SU-DHL-6 (cell line): ENCODE results near the gene EOMES.

Experiments used
- H2AFZ ChIP-seq: fragments of 200-600 bp; sonication (generic); 2 replicates; pipeline ENCODE4 v1.6.1; 2014; ENCODE audit warnings: low read depth, mild to moderate bottlenecking, moderate library complexity, mixed read lengths, antibody characterized with exemption, low read length; ENCODE audit not compliant: severe bottlenecking
- H3F3A ChIP-seq: fragments of 200-600 bp; shearing (Covaris generic); 2 replicates; pipeline ENCODE4 v1.6.0; 2016; ENCODE audit warnings: antibody characterized with exemption, mild to moderate bottlenecking; ENCODE audit not compliant: insufficient read depth
- H3K27ac ChIP-seq: fragments of 200-600 bp; sonication (generic); 2 replicates; pipeline ENCODE4 v1.5.1; 2016; ENCODE audit warnings: low read depth, mild to moderate bottlenecking, low read length, moderate library complexity, mixed read lengths
- H3K27me3 ChIP-seq: fragments of 200-600 bp; sonication (generic), shearing (Covaris generic); 2 replicates; pipeline ENCODE4 v1.6.0; 2014; ENCODE audit warnings: mild to moderate bottlenecking, low read length
- H3K36me3 ChIP-seq: fragments of 200-600 bp; sonication (generic); 2 replicates; pipeline ENCODE4 v1.6.1; 2014; ENCODE audit warnings: mild to moderate bottlenecking, low read length, mixed read lengths
- H3K4me2 ChIP-seq: fragments of 300-600, 200-600 bp; shearing (Covaris generic), sonication (generic); 2 replicates; pipeline ENCODE4 v1.6.0; 2014; ENCODE audit warnings: low read length, low read depth, mild to moderate bottlenecking; ENCODE audit not compliant: poor library complexity, severe bottlenecking
- H3K4me3 ChIP-seq: fragments of 200-600 bp; sonication (generic); 2 replicates; pipeline ENCODE4 v1.5.1; 2014; ENCODE audit warnings: antibody characterized with exemption, low read length, mild to moderate bottlenecking, mixed read lengths; ENCODE audit not compliant: insufficient read depth, poor library complexity, severe bottlenecking
- H3K79me2 ChIP-seq: fragments of 200-600 bp; sonication (generic); 2 replicates; pipeline ENCODE4 v1.6.1; 2014; ENCODE audit warnings: mild to moderate bottlenecking, low read length, moderate library complexity; ENCODE audit not compliant: insufficient read depth
- H3K9ac ChIP-seq: fragments of 200-600 bp; sonication (generic); 2 replicates; pipeline ENCODE4 v1.7.0; 2014; ENCODE audit warnings: mild to moderate bottlenecking, low read length
- H3K9me2 ChIP-seq: fragments of 200-600 bp; sonication (generic); replicated peaks from 2 replicates; pipeline ENCODE4 v1.6.1; 2014; ENCODE audit warnings: low read length; ENCODE audit not compliant: insufficient read depth
- H3K9me3 ChIP-seq: fragments of 200-600 bp; sonication (generic); 2 replicates; pipeline ENCODE4 v1.6.1; 2014; ENCODE audit warnings: low read length, mixed read lengths; ENCODE audit not compliant: insufficient read depth
- H4K20me1 ChIP-seq: fragments of 200-600 bp; sonication (generic); 2 replicates; pipeline ENCODE4 v1.6.1; 2014; ENCODE audit warnings: low read depth, mild to moderate bottlenecking, antibody characterized with exemption, low read length, moderate library complexity, mixed read lengths
- CTCF ChIP-seq: fragments of 200-600 bp; sonication (generic); IDR thresholded peaks from one replicate; pipeline ENCODE4 v1.5.1; 2017; ENCODE audit warnings: antibody characterized with exemption, mild to moderate bottlenecking, low read length, moderate library complexity; ENCODE audit not compliant: insufficient read depth, poor library complexity, severe bottlenecking
- EZH2phosphoT487 ChIP-seq: fragments of 200-600 bp; sonication (generic), shearing (Covaris generic); conservative IDR thresholded peaks from 2 replicates; pipeline ENCODE4 v1.6.1; 2018; ENCODE audit warnings: mild to moderate bottlenecking, antibody characterized with exemption, low read length, moderate library complexity, mixed read lengths

EOMES gene

GRCh38 chr3:27728195-27729087 lies 6.3 kb upstream of the EOMES start:
- Histone ChIP-seq H2AFZ (no peak overlapping the region), H3K27ac (no peak overlapping the region), H3K27me3 (no peaks in the 10 kb centered on the region), H3K9me2 (no peaks in the 10 kb centered on the region), H4K20me1 (no peaks in the 10 kb centered on the region), H3K4me3 (no peak overlapping the region), H3K4me2 (no peak overlapping the region), H3F3A (no peaks in the 10 kb centered on the region), H3K9me3 (no peaks in the 10 kb centered on the region), H3K36me3 (no peaks in the 10 kb centered on the region), H3K79me2 (no peaks in the 10 kb centered on the region), H3K9ac (no peak overlapping the region)
- TF ChIP-seq EZH2phosphoT487 (no peak), CTCF (no peak)

GRCh38 chr3:27726240-27726639 lies 4.1 kb upstream of the EOMES start:
- Histone ChIP-seq H3K9ac (no peak overlapping the region), H4K20me1 (no peaks in the 10 kb centered on the region), H2AFZ (no peak overlapping the region), H3K9me3 (no peaks in the 10 kb centered on the region), H3K9me2 (no peaks in the 10 kb centered on the region), H3K79me2 (no peaks in the 10 kb centered on the region), H3F3A (no peaks in the 10 kb centered on the region), H3K27ac (no peak overlapping the region), H3K27me3 (no peaks in the 10 kb centered on the region), H3K4me2 (no peak overlapping the region), H3K36me3 (no peaks in the 10 kb centered on the region), H3K4me3 (no peak overlapping the region)
- no peak for TF ChIP-seq EZH2phosphoT487
- no peak for TF ChIP-seq CTCF

GRCh38 chr3:27724459-27725197 lies 2.5 kb upstream of the EOMES start:
- Histone ChIP-seq H3K9me2 (no peaks in the 10 kb centered on the region), H3F3A (no peaks in the 10 kb centered on the region), H3K9me3 (no peaks in the 10 kb centered on the region), H3K79me2 (no peaks in the 10 kb centered on the region), H3K27me3 (no peaks in the 10 kb centered on the region), H3K27ac (no peak overlapping the region), H3K4me3 (no peak overlapping the region), H2AFZ (no peak overlapping the region), H3K4me2 (no peak overlapping the region), H4K20me1 (no peaks in the 10 kb centered on the region), H3K36me3 (no peaks in the 10 kb centered on the region), H3K9ac (no peak overlapping the region)
- TF ChIP-seq EZH2phosphoT487 (no peak), CTCF (no peak)
